ENCODE results near the gene HILPDA.
"Not testable (repeated sequence)": the region's sequence is repeated elsewhere in the genome, so short reads cannot be mapped to it uniquely, and the experiment has no call there.

HILPDA gene

DNA sequence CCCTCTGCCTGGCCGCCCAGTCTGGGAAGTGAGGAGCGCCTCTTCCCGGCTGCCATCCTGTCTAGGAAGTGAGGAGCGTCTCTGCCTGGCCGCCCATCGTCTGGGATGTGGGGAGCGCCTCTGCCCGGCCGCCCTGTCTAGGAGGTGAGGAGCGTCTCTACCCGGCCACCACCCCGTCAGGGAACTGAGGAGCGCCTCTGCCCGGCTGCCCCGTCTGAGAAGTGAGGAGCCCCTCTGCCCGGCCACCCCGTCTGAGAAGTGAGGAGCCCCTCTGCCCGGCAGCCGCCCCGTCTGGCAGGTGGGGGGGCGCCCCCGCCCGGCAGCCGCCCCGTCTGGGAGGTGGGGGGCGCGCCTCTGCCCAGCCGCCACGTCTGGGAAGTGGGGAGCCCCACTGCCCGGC, 7.7 kb downstream of the HILPDA start:
- not testable (repeated sequence) for H3K27me3 Mint-ChIP-seq, H3K9me3 Mint-ChIP-seq
- H3K36me3 Mint-ChIP-seq = peaks cover 31 to 43% of the 10 kb centered on the region in 2 donors

DNA sequence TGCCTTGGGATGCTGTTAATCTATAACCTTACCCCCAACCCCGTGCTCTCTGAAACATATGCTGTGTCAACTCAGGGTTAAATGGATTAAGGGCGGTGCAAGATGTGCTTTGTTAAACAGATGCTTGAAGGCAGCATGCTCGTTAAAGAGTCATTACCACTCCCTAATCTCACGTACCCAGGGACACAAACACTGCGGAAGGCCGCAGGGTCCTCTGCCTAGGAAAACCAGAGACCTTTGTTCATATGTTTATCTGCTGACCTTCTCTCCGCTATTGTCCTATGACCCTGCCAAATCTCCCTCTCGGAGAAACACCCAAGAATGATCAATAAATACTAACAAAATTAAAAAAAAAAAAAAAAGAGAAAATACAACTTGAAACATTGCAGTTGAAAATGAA, 8.3 kb downstream of the HILPDA start:
- not testable (repeated sequence) for H3K4me3 Mint-ChIP-seq; DNase-seq; ATAC-seq (replicated peaks); H3K9me3 Mint-ChIP-seq; H3K27ac Mint-ChIP-seq; H3K27me3 Mint-ChIP-seq
- peaks cover 31 to 39% of the 10 kb centered on the region in 2 donors for H3K36me3 Mint-ChIP-seq
- peaks cover 9 to 13% of the 10 kb centered on the region in 2 donors for H3K4me1 Mint-ChIP-seq

More for the DNA sequence above, 7.7 kb downstream of the HILPDA start:
- H3K4me3 Mint-ChIP-seq; ATAC-seq (replicated peaks); DNase-seq; H3K27ac Mint-ChIP-seq: not testable (repeated sequence)
- H3K4me1 Mint-ChIP-seq = peaks cover 12 to 19% of the 10 kb centered on the region in 2 donors

DNA sequence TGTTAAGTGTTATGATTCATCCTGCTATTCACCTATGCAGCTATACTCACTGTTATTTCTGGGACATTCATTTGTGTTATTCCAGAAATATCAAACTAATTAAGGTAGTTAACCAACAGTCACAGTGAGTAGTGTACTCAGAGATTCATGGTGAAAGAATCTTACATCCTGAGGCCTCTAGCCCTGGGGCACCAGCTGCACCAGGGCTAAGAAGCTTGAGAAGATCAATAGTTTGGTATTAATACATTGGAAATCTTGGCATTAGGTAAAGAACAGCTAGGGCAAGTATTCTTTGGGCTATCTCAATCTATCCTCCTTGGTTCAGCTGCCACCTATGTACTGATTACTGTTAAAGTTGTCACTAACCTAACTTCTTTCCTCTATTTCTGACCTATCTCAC, 11.2 kb downstream of the HILPDA start:
- DNase-seq; H3K4me1 Mint-ChIP-seq; H3K4me3 Mint-ChIP-seq; ATAC-seq (replicated peaks); H3K9me3 Mint-ChIP-seq; H3K27ac Mint-ChIP-seq; H3K27me3 Mint-ChIP-seq: not testable (repeated sequence)
- H3K36me3 Mint-ChIP-seq = peaks cover 24 to 30% of the 10 kb centered on the region in 2 donors

DNA sequence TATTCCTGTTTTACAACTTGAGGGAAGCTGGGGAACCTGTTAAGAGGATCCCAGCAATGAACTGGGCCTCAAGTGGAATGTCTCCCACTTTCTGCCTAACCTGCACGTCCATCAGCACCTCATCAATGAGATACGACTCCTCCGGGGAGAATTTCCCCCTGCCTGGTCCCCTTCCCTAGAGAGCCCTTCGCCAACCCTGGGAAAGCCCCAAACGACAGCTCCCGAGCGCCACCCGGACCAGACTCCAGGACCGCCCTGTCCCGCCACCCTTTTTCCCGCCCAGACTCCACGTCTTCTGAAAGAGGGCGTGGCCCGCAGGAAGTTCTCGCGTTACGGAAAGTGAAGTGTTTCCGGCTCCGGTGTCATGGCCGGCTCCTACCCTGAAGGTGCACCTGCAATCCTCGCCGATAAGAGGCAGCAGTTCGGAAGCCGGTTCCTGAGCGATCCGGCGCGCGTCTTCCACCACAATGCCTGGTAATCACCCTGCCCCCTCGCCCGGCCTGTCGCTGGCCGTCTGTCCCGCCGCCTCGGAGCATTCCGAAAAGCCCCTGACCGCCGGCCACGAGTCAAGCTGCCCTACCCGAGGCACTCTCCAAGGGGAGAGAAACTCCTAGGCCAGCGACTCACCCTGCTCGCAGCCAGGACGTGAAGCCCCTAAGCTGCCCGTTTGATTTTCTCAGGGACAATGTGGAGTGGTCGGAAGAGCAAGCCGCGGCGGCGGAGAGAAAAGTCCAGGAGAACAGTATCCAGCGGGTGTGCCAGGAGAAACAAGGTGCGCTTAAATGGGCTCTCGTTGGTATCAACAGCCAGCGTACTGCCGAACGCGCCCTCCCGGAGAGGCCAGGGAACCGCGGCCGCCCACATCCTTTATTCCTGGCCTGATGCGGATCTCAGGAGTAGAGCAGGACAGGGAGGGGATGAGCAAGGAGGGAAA, 21.0 kb downstream of the HILPDA start, which contains the start of gene METTL2B:
Gene METTL2B (plus strand): TSS at position 347 of the 934 bp plus-strand sequence. CDS start 18 bp downstream, at position 365.
- peak; percentile 91 for DNase-seq
- not testable (repeated sequence) for H3K9me3 Mint-ChIP-seq, H3K27me3 Mint-ChIP-seq
- ATAC-seq (replicated peaks) = peak; percentile 93
- Mint-ChIP-seq H3K4me3 (peak within 1 kb of the TSS; percentile 92 to 97), H3K27ac (peak within 1 kb of the TSS; percentile 99), H3K4me1 (peaks cover 9 to 16% of the 10 kb centered on the region in 2 donors), H3K36me3 (peaks cover 6 to 15% of the 10 kb centered on the region in 2 donors)

DNA sequence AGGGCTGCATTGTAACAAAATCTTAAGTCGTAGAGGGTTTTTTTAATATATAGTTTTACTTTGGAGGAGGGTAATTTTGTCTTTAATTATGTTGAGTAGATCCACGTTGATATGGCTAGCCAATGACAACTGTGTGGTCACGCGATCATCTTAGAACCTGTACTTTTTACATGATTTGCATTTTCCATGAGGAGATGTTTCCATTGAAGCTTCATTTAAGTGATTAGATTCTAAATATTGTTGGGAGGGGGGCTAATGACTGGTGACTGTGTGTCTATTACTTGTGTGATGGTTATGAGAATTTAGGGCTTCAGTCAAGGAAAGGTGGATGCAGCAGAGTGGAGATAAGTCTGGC, 21.6 kb downstream of the HILPDA start:
- Mint-ChIP-seq H3K27ac (peak overlapping the region; percentile 99), H3K36me3 (peaks cover 6 to 15% of the 10 kb centered on the region in 2 donors), H3K4me1 (peaks cover 9 to 16% of the 10 kb centered on the region in 2 donors), H3K4me3 (peak overlapping the region; percentile 92 to 97)
- ATAC-seq (replicated peaks) = peak; percentile 21 to 22
- not testable (repeated sequence) for H3K9me3 Mint-ChIP-seq, H3K27me3 Mint-ChIP-seq, DNase-seq

DNA sequence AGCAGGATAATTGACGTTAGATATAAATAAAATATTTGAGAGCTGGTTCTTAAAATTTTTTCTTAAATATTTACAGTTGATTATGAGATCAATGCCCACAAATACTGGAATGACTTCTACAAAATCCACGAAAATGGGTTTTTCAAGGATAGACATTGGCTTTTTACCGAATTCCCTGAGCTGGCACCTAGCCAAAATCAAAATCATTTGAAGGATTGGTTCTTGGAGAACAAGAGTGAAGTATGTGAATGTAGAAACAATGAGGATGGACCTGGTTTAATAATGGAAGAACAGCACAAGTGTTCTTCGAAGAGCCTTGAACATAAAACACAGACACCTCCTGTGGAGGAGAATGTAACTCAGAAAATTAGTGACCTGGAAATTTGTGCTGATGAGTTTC, 23.4 kb downstream of the HILPDA start:
- not testable (repeated sequence) for ATAC-seq (replicated peaks); H3K4me3 Mint-ChIP-seq; H3K9me3 Mint-ChIP-seq; H3K27me3 Mint-ChIP-seq; DNase-seq; H3K27ac Mint-ChIP-seq
- Mint-ChIP-seq H3K36me3 (peaks cover 9 to 22% of the 10 kb centered on the region in 2 donors), H3K4me1 (peaks cover 9 to 16% of the 10 kb centered on the region in 2 donors)

DNA sequence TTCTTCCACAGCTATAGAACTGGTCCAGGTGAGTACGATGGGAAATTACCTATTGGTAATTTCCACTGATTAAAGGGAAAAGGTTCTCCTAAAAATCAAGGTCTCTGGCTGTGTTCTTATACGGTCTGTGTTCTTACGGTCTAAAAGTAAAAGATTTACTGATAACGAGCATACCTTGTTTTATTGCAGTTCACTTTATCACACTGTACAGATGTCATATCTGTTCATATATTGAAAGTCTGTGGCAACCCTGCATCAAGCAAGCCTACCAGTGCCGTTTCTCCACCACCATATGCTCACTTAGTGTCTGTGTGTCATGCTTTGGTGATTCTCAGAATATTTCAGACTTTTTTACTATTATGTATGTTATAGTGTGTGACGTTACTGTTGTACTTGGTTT, 32.5 kb downstream of the HILPDA start:
- not testable (repeated sequence) for DNase-seq; H3K27ac Mint-ChIP-seq; H3K27me3 Mint-ChIP-seq; H3K4me1 Mint-ChIP-seq; H3K9me3 Mint-ChIP-seq; ATAC-seq (replicated peaks); H3K4me3 Mint-ChIP-seq
- H3K36me3 Mint-ChIP-seq = peaks cover 26 to 34% of the 10 kb centered on the region in 2 donors

DNA sequence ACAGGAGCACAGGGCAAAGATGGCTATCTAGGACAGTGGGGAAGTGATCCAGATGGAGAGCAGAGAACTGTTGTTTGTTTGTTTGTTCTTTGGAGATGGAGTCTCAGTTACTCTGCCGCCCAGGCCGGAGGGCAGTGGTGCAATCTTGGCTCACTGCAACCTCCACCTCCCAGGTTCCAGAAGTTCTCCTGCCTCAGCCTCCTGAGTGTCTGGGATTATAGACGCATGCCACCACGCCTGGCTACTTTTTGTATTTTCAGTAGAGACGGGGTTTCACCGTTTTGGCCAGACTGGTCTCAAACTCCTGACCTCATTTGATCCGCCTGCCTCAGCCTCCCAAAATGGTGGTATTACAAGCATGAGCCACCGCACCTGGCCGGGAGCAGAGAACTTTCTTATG, 41.7 kb downstream of the HILPDA start:
- peaks cover 29 to 48% of the 10 kb centered on the region in 2 donors for H3K36me3 Mint-ChIP-seq

DNA sequence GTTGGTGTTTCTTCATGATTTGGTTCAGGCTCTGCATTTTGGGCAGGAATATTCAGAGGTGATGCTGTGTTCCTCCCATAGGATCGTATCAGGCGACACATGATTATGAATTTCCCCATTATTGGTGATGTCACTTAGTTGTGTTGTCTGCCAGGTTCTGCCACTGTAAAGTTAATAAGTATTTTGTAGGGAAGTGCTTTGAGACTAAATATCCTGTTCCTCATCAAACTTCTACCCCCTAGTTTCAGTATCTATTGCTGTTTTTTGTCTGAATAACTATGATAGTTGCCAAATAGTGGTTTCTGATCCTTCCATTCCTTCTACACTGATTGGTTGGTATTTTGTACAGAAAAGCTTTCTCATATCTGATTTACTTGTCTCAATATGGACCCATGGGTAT, 49.7 kb downstream of the HILPDA start:
- not testable (repeated sequence) for DNase-seq, H3K27ac Mint-ChIP-seq, H3K27me3 Mint-ChIP-seq, H3K9me3 Mint-ChIP-seq, H3K4me3 Mint-ChIP-seq
- peaks cover 15 to 35% of the 10 kb centered on the region in 2 donors for H3K36me3 Mint-ChIP-seq
- ATAC-seq (replicated peaks) = peak; percentile 34 to 50
- peaks cover 14 to 20% of the 10 kb centered on the region in 2 donors for H3K4me1 Mint-ChIP-seq

More for the DNA sequence above, 41.7 kb downstream of the HILPDA start:
- H3K27me3 Mint-ChIP-seq = no peaks in the 10 kb centered on the region
- no peak overlapping the region for H3K27ac Mint-ChIP-seq
- H3K9me3 Mint-ChIP-seq = no peaks in the 10 kb centered on the region
- DNase-seq (no peak), ATAC-seq (replicated peaks) (no peak)
- H3K4me1 Mint-ChIP-seq = no peaks in the 10 kb centered on the region
- H3K4me3 Mint-ChIP-seq = no peak overlapping the region

DNA sequence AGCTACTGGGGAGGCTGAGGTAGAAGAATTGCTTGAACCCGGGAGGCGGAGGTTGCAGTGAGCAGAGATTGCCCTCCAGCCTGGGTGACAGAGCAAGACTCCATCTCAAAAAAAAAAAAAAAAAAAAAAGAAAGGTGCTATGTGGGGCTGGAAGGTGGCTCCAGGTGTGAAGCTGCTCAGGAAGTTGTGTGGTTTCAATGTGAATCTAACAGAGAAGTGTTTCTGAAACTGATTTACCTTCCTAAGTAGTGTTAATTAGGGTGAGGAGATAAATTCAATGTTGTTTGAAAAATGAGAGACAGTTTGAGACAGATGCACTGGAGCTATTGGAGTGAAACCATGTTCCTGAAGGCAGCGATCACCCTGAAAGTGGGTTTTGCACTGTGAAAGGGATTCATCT, 51.1 kb downstream of the HILPDA start:
- Mint-ChIP-seq H3K36me3 (peaks cover 8 to 22% of the 10 kb centered on the region in 2 donors), H3K27ac (peak overlapping the region; percentile 56), H3K4me1 (peaks cover 14 to 20% of the 10 kb centered on the region in 2 donors)
- H3K4me3 Mint-ChIP-seq; H3K27me3 Mint-ChIP-seq; ATAC-seq (replicated peaks); DNase-seq; H3K9me3 Mint-ChIP-seq: not testable (repeated sequence)

DNA sequence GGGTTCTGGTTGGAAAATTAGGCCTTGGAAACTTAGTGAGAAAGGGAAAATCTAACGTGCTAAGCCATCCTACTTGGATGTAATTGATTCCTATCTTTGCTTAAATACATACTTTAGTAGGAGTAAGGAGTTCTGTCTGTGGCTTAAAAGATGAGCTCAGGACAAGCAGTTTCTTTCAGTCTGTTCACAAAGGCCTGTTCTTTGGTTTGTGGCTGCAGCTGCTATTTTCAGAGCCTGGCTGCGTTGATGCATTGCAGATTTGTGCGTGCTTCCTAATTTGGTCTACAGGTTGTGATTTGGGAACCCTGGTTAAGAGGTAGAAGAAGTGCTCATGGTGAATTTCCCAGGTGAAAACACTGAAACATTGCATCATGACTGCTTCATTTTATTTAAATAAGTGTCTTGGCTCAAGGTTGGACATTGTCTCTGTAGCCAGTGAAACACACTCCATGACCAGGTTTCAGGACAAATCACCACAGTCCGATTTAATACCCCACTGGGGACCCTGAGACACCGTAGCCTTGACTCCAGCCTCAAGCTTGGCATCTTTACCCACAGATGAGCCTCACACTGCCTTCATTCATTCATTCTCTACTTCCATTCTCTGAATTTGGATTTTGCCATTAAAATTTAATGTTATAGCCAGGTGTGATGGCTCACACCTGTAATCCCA, 51.8 kb downstream of the HILPDA start:
- Mint-ChIP-seq H3K27ac (peak overlapping the region; percentile 79), H3K36me3 (peaks cover 5 to 18% of the 10 kb centered on the region in 2 donors), H3K4me1 (peaks cover 14 to 20% of the 10 kb centered on the region in 2 donors)
- DNase-seq, H3K4me3 Mint-ChIP-seq, H3K27me3 Mint-ChIP-seq, H3K9me3 Mint-ChIP-seq: not testable (repeated sequence)
- ATAC-seq (replicated peaks) = peak in 1 of 2 donors; percentile 38
